GM12891 (cell line): Measurements from ENCODE around the gene VWA3B.

Source experiments
- DNase-seq: peaks from one replicate; pipeline ENCODE4 v3.0.0; 2011; ENCODE audit warnings: low spot score; ENCODE audit not compliant: insufficient read length
- FAIRE-seq: peaks from 2 replicates; lab custom pipeline; 2011; peaks lifted over from hg19 to GRCh38; lab: Jason Lieb, UNC
- PAX5 ChIP-seq: IDR thresholded peaks from 2 replicates; pipeline ENCODE4 v1.6.1; 2011; ENCODE audit warnings: low read length, moderate library complexity, mild to moderate bottlenecking; ENCODE audit not compliant: insufficient read depth, severe bottlenecking
- POLR2A ChIP-seq: IDR thresholded peaks from 2 replicates; pipeline ENCODE4 v1.6.1; 2011; ENCODE audit warnings: low read depth, low read length, control low read depth
- POLR2AphosphoS5 ChIP-seq: IDR thresholded peaks from 2 replicates; pipeline ENCODE4 v1.6.1; 2011; ENCODE audit warnings: low read depth, low read length, control low read depth
- POU2F2 ChIP-seq: IDR thresholded peaks from 2 replicates; pipeline ENCODE4 v1.6.1; 2011; ENCODE audit warnings: low read depth, mild to moderate bottlenecking, control low read depth, low read length, moderate library complexity
- SPI1 ChIP-seq: IDR thresholded peaks from 2 replicates; pipeline ENCODE4 v1.6.1; 2011; ENCODE audit warnings: low read depth, low read length, control low read depth
- TAF1 ChIP-seq: IDR thresholded peaks from 2 replicates; pipeline ENCODE4 v1.6.1; 2011; ENCODE audit warnings: low read depth, low read length, control low read depth

Gene VWA3B

DNA sequence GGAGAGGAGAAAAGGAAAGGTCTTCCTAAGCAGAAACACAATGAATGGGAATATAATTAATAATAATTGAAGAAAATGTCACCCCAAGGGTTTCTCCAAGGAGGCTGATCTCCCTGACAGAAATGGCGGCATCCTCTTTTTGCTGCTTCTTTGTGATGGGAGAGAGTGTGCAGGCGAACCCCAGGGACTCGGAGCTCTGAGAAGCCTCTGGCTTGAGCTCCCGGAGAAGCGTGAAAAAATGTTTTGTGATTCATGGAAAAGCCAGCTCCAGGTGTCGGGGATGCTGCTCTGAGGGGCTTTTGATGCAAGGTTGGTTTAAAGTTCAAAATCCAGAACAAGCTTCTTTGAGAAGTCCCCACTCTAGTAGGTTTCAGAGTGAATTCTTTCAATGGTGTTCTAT is 91.0 kb downstream of the VWA3B start:
- FAIRE-seq (no peak), DNase-seq (no peak)
- TF ChIP-seq SPI1, result no peak

- TF ChIP-seq POU2F2, result no peak
- no peak for TF ChIP-seq POLR2AphosphoS5
- no peak for TF ChIP-seq POLR2A
- TF ChIP-seq PAX5, result no peak
- TF ChIP-seq TAF1, result no peak
- TF ChIP-seq SPI1, result no peak; the same call in 1 of the 2 replicates
- DNase-seq (no peak), FAIRE-seq (peak; percentile 20)
These were observed 93.5 kb downstream of the VWA3B start for GRCh38 chr2:98180456-98180855.

- no peak for FAIRE-seq
- no peak for DNase-seq
- TF ChIP-seq POLR2A (no peak), POLR2AphosphoS5 (no peak), POU2F2 (no peak), PAX5 (no peak), TAF1 (no peak), SPI1 (no peak)
These were observed 94.4 kb downstream of the VWA3B start for GRCh38 chr2:98181346-98181745.

DNA sequence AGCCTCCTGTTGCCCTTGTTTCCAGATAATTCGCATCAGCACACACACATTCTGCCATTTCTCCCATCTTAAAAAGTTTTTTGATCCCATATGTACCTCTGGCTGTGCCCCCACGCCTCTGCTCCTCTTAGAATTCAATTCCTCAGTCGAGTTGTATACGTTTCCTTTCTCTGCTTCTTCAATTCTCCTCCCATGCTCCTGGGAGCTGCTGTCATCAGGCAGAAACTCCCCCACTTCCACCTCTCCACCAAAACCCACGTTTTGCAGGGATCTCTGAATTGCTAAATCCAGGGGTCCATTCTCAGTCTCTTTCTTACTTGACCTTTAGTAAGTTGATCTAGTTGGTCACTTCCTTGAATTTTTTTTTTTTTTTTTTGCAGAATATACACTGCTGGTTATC is 98.8 kb downstream of the VWA3B start:
- FAIRE-seq, result no peak
- DNase-seq, result no peak
- TF ChIP-seq TAF1, result no peak
- TF ChIP-seq PAX5, result no peak
- no peak for TF ChIP-seq POU2F2
- no peak for TF ChIP-seq POLR2A
- TF ChIP-seq POLR2AphosphoS5, result no peak
- no peak for TF ChIP-seq SPI1

GRCh38 chr2:98187194-98187593 is 100.2 kb downstream of the VWA3B start:
- no peak for TF ChIP-seq SPI1
- TF ChIP-seq TAF1, result no peak
- TF ChIP-seq POLR2AphosphoS5, result no peak
- no peak for TF ChIP-seq PAX5
- FAIRE-seq (no peak), DNase-seq (no peak)

DNA sequence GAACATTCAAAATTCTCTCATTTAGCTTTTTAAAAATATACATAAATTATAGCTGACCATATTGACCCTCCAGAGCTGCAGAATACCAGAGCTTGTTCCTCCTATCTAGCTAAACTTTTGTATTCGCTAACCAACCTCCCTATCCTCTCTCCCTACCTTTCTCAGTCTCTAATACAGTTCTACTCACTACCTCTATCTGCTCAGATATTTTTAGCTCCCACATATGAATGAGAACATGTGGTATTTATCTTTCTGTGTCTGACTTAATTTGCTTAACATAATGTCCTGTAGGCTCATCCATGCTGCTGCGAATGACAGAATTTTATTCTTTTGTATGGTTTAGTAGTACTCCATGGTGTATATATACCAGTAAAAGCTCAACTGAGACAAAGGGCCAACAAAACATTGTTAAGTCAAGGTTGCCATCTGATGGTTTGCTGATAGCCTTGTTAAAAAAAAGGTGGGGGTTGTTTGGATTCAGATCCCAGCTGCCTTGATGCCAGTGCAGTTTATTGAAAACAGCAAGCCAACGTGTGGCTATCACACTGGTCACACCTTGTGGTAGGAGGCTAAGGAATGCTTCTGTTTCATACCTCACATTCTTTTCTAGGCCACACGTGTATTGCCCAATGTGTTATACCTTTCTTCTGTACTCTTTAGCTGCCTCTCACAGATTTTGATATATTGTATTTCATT is 101.5 kb downstream of the VWA3B start:
- no peak for FAIRE-seq
- DNase-seq, result no peak
- no peak for TF ChIP-seq POU2F2
- TF ChIP-seq SPI1, result no peak
- TF ChIP-seq TAF1, result no peak

DNA sequence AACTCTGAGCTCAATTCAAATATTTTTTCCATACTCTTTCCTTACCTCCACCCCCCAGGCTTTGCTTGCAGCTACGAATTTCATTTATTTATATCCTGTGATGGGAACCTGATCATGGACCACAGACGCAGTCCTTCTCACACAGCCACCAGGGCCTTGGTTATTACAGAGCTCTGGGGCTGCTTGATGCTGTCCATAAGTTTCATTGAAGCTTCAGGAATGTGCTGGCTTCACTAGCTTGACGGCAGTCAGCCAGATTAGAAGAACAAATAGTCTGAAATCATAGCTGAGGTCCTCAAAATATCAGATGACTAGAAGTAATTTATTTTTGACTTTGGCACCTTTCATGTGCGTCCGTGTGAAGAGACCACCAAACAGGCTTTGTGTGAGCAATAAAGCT is 104.9 kb downstream of the VWA3B start:
- FAIRE-seq (no peak), DNase-seq (no peak)
- no peak for TF ChIP-seq TAF1
- TF ChIP-seq SPI1, result no peak
- TF ChIP-seq POLR2A, result no peak
- TF ChIP-seq POU2F2, result no peak
- TF ChIP-seq PAX5, result no peak
- TF ChIP-seq POLR2AphosphoS5, result no peak

DNA sequence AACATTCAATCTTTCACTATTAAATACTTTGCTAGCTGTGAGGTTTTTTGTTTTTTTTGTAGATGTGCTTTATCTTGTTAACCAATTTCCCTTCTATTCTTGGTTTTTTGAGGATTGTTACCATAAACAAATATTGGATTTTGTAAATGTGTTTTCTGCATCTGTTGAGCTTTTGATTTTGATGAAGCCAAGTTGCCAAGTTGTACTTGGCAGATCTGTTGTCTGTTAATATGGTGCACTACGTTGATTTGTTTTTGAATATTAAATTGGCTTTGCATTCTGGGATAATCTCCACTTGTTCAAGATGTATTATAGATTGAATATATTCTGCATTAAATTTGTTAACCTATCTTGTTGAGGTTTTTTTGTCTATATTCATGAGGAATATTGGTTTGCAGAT is 114.6 kb downstream of the VWA3B start:
- DNase-seq (no peak), FAIRE-seq (no peak)
- TF ChIP-seq SPI1 (no peak), PAX5 (no peak), POU2F2 (no peak), POLR2A (no peak), TAF1 (no peak), POLR2AphosphoS5 (no peak)

DNA sequence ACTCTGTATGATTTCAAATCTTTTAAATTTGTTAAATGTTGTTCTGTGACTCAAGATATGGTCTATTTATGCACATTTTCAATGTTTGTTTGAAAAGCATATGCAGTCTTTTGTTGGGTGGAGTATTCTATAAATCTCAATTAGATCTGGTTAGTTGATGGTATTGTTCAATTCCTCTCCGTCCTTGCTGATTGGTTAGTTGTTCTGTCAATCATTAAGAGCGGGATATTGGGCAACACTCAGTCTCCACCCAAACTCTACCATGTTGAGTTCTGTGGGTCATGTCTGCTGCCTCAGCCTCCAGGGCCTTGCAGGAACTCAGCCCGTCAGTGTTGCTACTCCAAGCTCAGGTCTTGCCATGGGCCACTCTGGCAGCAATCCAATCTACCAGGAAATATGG is 118.9 kb downstream of the VWA3B start:
- TF ChIP-seq POLR2AphosphoS5 (no peak), SPI1 (no peak), TAF1 (no peak), POU2F2 (no peak), PAX5 (no peak), POLR2A (no peak)
- DNase-seq, result no peak
- FAIRE-seq, result no peak

DNA sequence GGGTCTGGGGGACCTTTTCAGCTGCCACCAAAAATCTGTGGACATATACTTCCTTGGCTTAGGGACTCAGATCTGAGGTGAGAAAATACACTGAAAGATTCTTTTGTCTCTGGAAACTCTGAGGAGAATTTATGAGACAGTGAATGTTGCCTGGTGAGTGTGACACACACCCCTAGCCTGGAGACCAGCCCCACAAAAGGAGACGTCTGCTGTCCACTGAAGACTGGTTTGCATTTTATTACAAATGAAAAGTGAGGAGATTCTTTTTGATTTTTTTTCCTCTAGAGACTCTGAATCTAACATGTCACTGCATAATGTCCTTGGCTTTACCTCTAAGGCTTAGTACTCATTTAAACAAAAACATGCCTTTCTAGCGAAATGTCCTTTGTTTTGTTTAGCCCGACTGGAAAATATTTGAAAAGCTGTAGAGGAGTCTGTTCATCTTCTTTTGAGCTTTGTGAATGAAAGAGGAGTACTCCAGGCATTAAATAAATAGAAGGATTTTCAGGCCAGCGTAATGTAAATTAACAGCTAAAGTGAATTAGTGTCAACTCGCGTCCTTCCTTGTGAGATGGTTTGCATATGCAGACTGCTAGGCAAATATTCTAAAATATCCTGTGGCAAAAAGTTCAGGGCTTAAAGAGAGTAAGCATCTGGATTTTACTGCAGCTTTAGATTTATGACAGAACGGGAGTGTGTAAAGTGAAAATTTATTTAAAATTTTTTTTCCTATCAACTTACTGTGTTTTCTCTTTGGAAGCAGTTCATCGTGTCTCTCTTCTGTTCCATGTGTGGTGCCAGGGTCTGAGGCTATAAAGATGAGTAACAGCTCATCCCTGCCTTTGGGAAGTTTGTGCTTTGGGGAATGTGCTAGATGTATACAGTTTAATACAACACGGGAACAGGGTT is 125.4 kb downstream of the VWA3B start:
- TF ChIP-seq TAF1, result no peak
- TF ChIP-seq POU2F2, result no peak
- no peak for TF ChIP-seq POLR2AphosphoS5
- TF ChIP-seq SPI1, result no peak
- no peak for TF ChIP-seq POLR2A
- no peak for TF ChIP-seq PAX5
- FAIRE-seq, result no peak
- no peak for DNase-seq

GRCh38 chr2:98216616-98217015 is 129.6 kb downstream of the VWA3B start:
- TF ChIP-seq POU2F2, result no peak
- no peak for TF ChIP-seq POLR2A
- no peak for TF ChIP-seq SPI1
- TF ChIP-seq POLR2AphosphoS5, result no peak
- FAIRE-seq (no peak), DNase-seq (no peak)
